Neural cell (in vitro differentiated cells): ENCODE measurements around the gene DPEP2. TPM values are rescaled to one million over a fixed set of nuclear protein-coding genes. Genes with fewer than 3 reads are reported as not detected.

Experiments used
- H2AFZ ChIP-seq: fragments of 200-600, 300-800 bp; sonication (generic), shearing (Covaris generic); 2 replicates; pipeline ENCODE4 v1.6.0; 2014; ENCODE audit warnings: low read depth, mild to moderate bottlenecking, antibody characterized with exemption, low read length, moderate library complexity
- H3F3A ChIP-seq: fragments of 200-600 bp; shearing (Covaris generic); 2 replicates; pipeline ENCODE4 v1.6.1; 2016; ENCODE audit warnings: mild to moderate bottlenecking, moderate library complexity, mixed read lengths, antibody characterized with exemption, low read length; ENCODE audit not compliant: insufficient read depth, poor library complexity, severe bottlenecking
- H3K27ac ChIP-seq: fragments of 200-600, 300-800 bp; sonication (generic), shearing (Covaris generic); 2 replicates; pipeline ENCODE4 v1.5.1; 2014; ENCODE audit warnings: mild to moderate bottlenecking, low read length, moderate library complexity
- H3K27me3 ChIP-seq: fragments of 300-800, 200-600 bp; sonication (generic), shearing (Covaris generic); 2 replicates; pipeline ENCODE4 v1.6.0; 2014; ENCODE audit warnings: mild to moderate bottlenecking, low read depth, low read length, moderate library complexity; ENCODE audit not compliant: insufficient read depth
- H3K36me3 ChIP-seq: fragments of 300-800, 200-600 bp; sonication (generic), shearing (Covaris generic); 2 replicates; pipeline ENCODE4 v1.5.1; 2014; ENCODE audit warnings: mild to moderate bottlenecking, antibody characterized with exemption, low read length, moderate library complexity; ENCODE audit not compliant: insufficient read depth
- H3K4me2 ChIP-seq: fragments of 300-800, 200-600 bp; sonication (generic), shearing (Covaris generic); 2 replicates; pipeline ENCODE4 v1.6.0; 2014; ENCODE audit warnings: mild to moderate bottlenecking, low read length
- H3K4me3 ChIP-seq: fragments of 300-800, 200-600 bp; sonication (generic), shearing (Covaris generic); 2 replicates; pipeline ENCODE4 v1.5.1; 2014; ENCODE audit warnings: mild to moderate bottlenecking, low read length, moderate library complexity
- H3K79me2 ChIP-seq: fragments of 200-600 bp; shearing (Covaris generic); replicated peaks from 2 replicates; pipeline ENCODE4 v1.6.0; 2014; ENCODE audit warnings: mild to moderate bottlenecking, low read length, moderate library complexity; ENCODE audit not compliant: insufficient read depth
- H3K9ac ChIP-seq: fragments of 300-800, 200-600 bp; sonication (generic), shearing (Covaris generic); 2 replicates; pipeline ENCODE4 v1.6.1; 2016; ENCODE audit warnings: mild to moderate bottlenecking, low read length, mixed read lengths
- H3K9me2 ChIP-seq: fragments of 200-600 bp; shearing (Covaris generic); 2 replicates; pipeline ENCODE4 v1.6.1; 2016; ENCODE audit warnings: mild to moderate bottlenecking, low read length, mixed read lengths; ENCODE audit not compliant: insufficient read depth
- H3K9me3 ChIP-seq: fragments of 200-600, 300-800 bp; sonication (generic), shearing (Covaris generic); 2 replicates; pipeline ENCODE4 v1.6.1; 2016; ENCODE audit warnings: mild to moderate bottlenecking, mixed run types, low read length, moderate library complexity, mixed read lengths
- H4K20me1 ChIP-seq: fragments of 200-600 bp; shearing (Covaris generic); 2 replicates; pipeline ENCODE4 v1.6.1; 2016; ENCODE audit warnings: mild to moderate bottlenecking, mixed run types; ENCODE audit not compliant: insufficient read depth
- CTCF ChIP-seq: fragments of 450-650 bp; IDR thresholded peaks from 2 replicates; pipeline ENCODE4 v1.5.1; 2014; ENCODE audit warnings: antibody characterized with exemption, mild to moderate bottlenecking, moderate library complexity; ENCODE audit not compliant: poor library complexity, severe bottlenecking
- EP300 ChIP-seq: fragments of 450-650 bp; conservative IDR thresholded peaks from 2 replicates; pipeline ENCODE4 v1.6.1; 2014; ENCODE audit warnings: antibody characterized with exemption, mild to moderate bottlenecking, moderate library complexity; ENCODE audit not compliant: poor library complexity, severe bottlenecking
- EZH2 ChIP-seq: fragments of 200-600, 300-800 bp; shearing (Covaris generic), sonication (generic); IDR thresholded peaks from 2 replicates; pipeline ENCODE4 v1.6.1; 2014; ENCODE audit warnings: antibody characterized with exemption, low read length, borderline replicate concordance, mild to moderate bottlenecking; ENCODE audit not compliant: insufficient read depth, poor library complexity, severe bottlenecking
- MXI1 ChIP-seq: fragments of 450-650 bp; conservative IDR thresholded peaks from 2 replicates; pipeline ENCODE4 v1.6.1; 2014; ENCODE audit warnings: antibody characterized with exemption, mild to moderate bottlenecking; ENCODE audit not compliant: poor library complexity, severe bottlenecking
- POLR2AphosphoS5 ChIP-seq: IDR thresholded peaks from 2 replicates; pipeline ENCODE4 v1.6.1; 2012
- RAD21 ChIP-seq: fragments of 450-650 bp; conservative IDR thresholded peaks from 2 replicates; pipeline ENCODE4 v1.6.1; 2014; ENCODE audit warnings: antibody characterized with exemption, mild to moderate bottlenecking, moderate library complexity
- REST ChIP-seq: IDR thresholded peaks from 2 replicates; pipeline ENCODE4 v1.6.1; 2012; ENCODE audit warnings: borderline replicate concordance
- SMC3 ChIP-seq: fragments of 450-650 bp; conservative IDR thresholded peaks from 2 replicates; pipeline ENCODE4 v1.6.1; 2014; ENCODE audit warnings: antibody characterized with exemption, mild to moderate bottlenecking, moderate library complexity; ENCODE audit not compliant: poor library complexity
- TAF1 ChIP-seq: IDR thresholded peaks from 2 replicates; pipeline ENCODE4 v1.6.1; 2012; ENCODE audit warnings: low read depth
- polyA plus RNA-seq: library from polyadenylated mRNA; depleted of rRNA; stranded (reverse); fragments of >200 nt; gene quantifications from 2 replicates; pipeline ENCODE4 v1.2.3, GENCODE V29; 2014

The DPEP2 gene
- polyA plus RNA-seq, 1 donor from 2014 or later = not detected

- no peaks in the 10 kb centered on the region for H3K79me2 ChIP-seq
- no peaks in the 10 kb centered on the region for H3K27me3 ChIP-seq
- no peak overlapping the region for H2AFZ ChIP-seq
- H3K27ac ChIP-seq = no peak overlapping the region
- no peaks in the 10 kb centered on the region for H3K9me3 ChIP-seq
- no peak for TF ChIP-seq SMC3
- TF ChIP-seq REST = no peak
- no peak for TF ChIP-seq EP300
- no peak for TF ChIP-seq RAD21
- TF ChIP-seq MXI1 = no peak
- no peak for TF ChIP-seq EZH2
- no peak for TF ChIP-seq TAF1
- no peak for TF ChIP-seq CTCF
- TF ChIP-seq POLR2AphosphoS5 = no peak
- no peak overlapping the region for H3K4me3 ChIP-seq
- no peak overlapping the region for H3K9ac ChIP-seq
- no peak overlapping the region for H3K4me2 ChIP-seq
- no peaks in the 10 kb centered on the region for H3K9me2 ChIP-seq
- H3K36me3 ChIP-seq = no peaks in the 10 kb centered on the region
- no peaks in the 10 kb centered on the region for H3F3A ChIP-seq
- no peaks in the 10 kb centered on the region for H4K20me1 ChIP-seq
These were observed 6.5 kb downstream of the DPEP2 start for GRCh38 chr16:67992661-67993206.

- Histone ChIP-seq H3K4me2 (no peak overlapping the region), H3K79me2 (no peaks in the 10 kb centered on the region), H3K9me2 (no peaks in the 10 kb centered on the region), H3F3A (no peaks in the 10 kb centered on the region), H3K9me3 (no peaks in the 10 kb centered on the region), H3K9ac (no peak overlapping the region), H4K20me1 (no peaks in the 10 kb centered on the region), H3K36me3 (no peaks in the 10 kb centered on the region), H3K27me3 (no peaks in the 10 kb centered on the region), H2AFZ (no peak overlapping the region), H3K27ac (no peak overlapping the region), H3K4me3 (no peak overlapping the region)
- TF ChIP-seq TAF1 (no peak), POLR2AphosphoS5 (no peak), EP300 (no peak), RAD21 (no peak), EZH2 (no peak), SMC3 (no peak), CTCF (no peak), MXI1 (no peak), REST (no peak)
These were observed 9.3 kb downstream of the DPEP2 start for GRCh38 chr16:67990018-67990386.
